Skeletal muscle satellite cell (primary cell): ENCODE measurements around the gene SMIM44.

Source experiments
- H3K27me3 ChIP-seq: 2 replicates; pipeline ENCODE4 v1.7.0; 2013; ENCODE audit warnings: low read length; ENCODE audit not compliant: control insufficient read depth, insufficient read depth
- H3K36me3 ChIP-seq: 2 replicates; pipeline ENCODE4 v1.7.0; 2013; ENCODE audit warnings: mild to moderate bottlenecking, control low read depth, low read length; ENCODE audit not compliant: insufficient read depth
- H3K4me1 ChIP-seq: 2 replicates; pipeline ENCODE4 v1.7.0; 2013; ENCODE audit warnings: low read length; ENCODE audit not compliant: control insufficient read depth, insufficient read depth
- H3K4me2 ChIP-seq: 2 replicates; pipeline ENCODE4 v1.7.0; 2013; ENCODE audit warnings: mild to moderate bottlenecking, low read length
- H3K4me3 ChIP-seq: 2 replicates; pipeline ENCODE4 v1.7.0; 2013; ENCODE audit warnings: low read length
- H3K9ac ChIP-seq: 2 replicates; pipeline ENCODE4 v1.7.0; 2013; ENCODE audit warnings: mild to moderate bottlenecking, low read depth, low read length, moderate library complexity
- H3K9me3 ChIP-seq: replicated peaks from 2 replicates; pipeline ENCODE4 v1.7.0; 2013; ENCODE audit warnings: mild to moderate bottlenecking, control low read depth, low read length

The SMIM44 gene

DNA sequence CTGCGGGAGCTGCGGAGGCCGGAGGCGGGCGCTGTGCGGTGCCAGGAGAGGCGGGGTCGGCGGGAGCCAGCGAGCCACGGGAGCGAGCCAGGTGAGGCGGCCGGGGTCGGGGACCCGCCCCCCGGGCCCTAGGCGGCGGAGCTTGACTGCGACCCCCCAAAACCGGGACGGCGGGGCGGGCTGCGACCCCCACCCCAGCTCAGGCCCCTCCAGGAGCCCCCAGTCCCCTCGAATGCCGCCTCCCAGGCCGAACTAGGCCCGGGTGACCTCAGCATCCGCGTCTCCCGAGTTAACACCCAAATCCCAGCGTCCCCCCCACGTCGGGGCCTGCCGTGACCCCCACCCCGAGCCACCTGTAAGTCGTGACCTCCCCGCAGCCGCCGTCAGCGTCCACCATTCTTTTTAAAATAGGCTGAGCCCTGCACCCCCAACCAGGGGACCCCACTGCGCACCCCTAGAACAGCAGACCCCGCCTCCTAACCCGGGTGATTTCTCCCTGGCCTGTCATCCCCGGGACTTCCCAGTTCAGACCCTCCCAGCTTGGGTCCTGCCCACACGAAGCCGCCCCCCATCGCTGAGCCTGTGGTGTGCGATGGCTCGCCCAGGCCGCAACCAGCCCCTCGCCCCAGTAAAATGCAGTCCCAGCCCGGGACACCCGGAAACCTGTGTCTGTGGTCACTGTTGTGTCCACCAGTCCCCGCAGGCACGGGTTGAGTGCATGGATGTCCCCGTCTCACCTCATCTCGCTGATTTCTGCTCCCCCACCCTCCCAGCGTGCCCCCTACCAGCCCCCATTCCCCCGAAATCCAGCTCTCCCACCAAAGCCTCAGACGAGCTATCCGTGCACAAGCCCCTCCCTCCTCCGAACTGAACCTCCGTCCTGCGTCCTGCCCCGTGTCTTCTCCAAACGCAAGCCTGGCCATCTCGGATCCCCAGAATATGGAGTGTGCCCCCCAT, 23.4 kb upstream of the SMIM44 start:
- H3K4me2 ChIP-seq: peak overlapping the region; percentile 96
- no peaks in the 10 kb centered on the region for H3K27me3 ChIP-seq
- peak overlapping the region; percentile 93 for H3K9ac ChIP-seq
- H3K36me3 ChIP-seq: peaks cover 18% of the 10 kb centered on the region
- H3K4me1 ChIP-seq: peaks cover 30% of the 10 kb centered on the region
- H3K4me3 ChIP-seq: peak overlapping the region; percentile 99
- no peaks in the 10 kb centered on the region for H3K9me3 ChIP-seq

DNA sequence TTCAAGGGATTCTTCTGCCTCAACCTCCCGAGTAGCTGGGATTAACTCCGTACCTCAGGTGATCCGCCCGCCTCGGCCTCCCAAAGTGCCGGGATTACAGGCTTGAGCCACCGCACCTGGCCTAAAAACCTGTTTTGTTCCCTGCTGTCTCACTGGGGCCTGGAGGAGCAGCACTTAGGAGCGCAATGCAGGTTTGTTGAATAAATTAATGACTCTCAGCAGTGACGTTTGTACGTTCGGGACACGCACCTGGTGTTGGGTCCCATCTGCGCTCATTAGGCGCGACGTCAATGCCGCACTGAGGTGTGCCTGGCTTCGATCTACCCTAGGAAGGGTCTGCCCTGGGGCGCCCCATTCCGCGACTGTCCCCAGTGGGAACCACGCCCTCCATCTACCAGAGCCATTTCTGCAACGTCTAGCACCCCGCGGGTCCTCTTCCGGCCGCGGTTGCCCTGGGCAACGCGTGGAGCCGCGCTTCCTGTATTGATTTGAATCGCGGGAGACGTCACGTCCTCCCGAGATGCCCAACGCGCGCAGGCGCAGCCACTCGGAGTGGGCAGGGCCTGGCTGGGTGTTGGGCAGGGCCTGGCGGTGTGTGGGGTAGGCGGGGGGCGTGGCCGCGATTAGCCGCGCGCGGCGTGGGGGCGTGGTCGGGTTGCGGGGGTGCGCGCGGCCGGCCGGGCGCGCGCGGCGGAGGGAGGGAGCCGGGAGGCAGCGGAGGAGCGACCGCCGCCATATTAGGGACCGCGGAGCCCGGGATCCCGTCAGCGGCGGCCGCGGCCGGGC, 22.6 kb upstream of the SMIM44 start, which contains the start of gene FZR1:
Gene FZR1, plus strand, starts transcription at position 714 of the 786 bp plus-strand sequence. CDS start 16,679 bp downstream, outside the sequence.
- peak within 1 kb of the TSS; percentile 100 for H3K4me2 ChIP-seq
- H3K4me1 ChIP-seq: peaks cover 30% of the 10 kb centered on the region
- H3K4me3 ChIP-seq: peak within 1 kb of the TSS; percentile 99
- H3K9ac ChIP-seq: peak within 1 kb of the TSS; percentile 93
- no peaks in the 10 kb centered on the region for H3K27me3 ChIP-seq
- H3K9me3 ChIP-seq: no peaks in the 10 kb centered on the region
- peaks cover 12% of the 10 kb centered on the region for H3K36me3 ChIP-seq

DNA sequence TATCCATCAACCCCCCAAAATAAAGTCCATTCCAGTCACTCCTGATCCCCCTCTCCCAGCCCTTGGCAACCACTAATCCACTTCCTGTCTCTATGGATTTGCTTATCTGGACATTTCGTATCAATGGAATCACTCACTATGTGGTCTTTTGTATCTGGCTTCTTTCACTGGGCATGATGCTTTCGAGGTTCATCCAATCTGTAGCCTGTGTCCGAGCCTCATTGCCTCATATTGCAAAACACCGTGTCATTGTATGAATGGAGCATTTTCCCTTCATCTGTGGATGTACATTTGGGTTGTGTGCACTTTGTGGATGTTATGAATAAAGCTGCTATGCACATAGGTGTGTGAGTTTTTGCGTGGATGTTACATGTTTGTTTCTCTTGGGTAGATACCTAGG, 21.5 kb upstream of the SMIM44 start:
- H3K9ac ChIP-seq: no peak overlapping the region
- no peak overlapping the region for H3K4me2 ChIP-seq
- no peak overlapping the region for H3K4me3 ChIP-seq
- peaks cover 4% of the 10 kb centered on the region for H3K36me3 ChIP-seq
- H3K9me3 ChIP-seq: no peaks in the 10 kb centered on the region
- H3K27me3 ChIP-seq: no peaks in the 10 kb centered on the region
- H3K4me1 ChIP-seq: peaks cover 28% of the 10 kb centered on the region

- H3K4me3 ChIP-seq: no peak overlapping the region
- H3K4me1 ChIP-seq: peaks cover 16% of the 10 kb centered on the region
- H3K36me3 ChIP-seq: no peaks in the 10 kb centered on the region
- H3K27me3 ChIP-seq: no peaks in the 10 kb centered on the region
- H3K9ac ChIP-seq: no peak overlapping the region
- H3K9me3 ChIP-seq: no peaks in the 10 kb centered on the region
- no peak overlapping the region for H3K4me2 ChIP-seq
Observed at GRCh38 chr19:3503036-3503572, 19.9 kb upstream of the SMIM44 start.

DNA sequence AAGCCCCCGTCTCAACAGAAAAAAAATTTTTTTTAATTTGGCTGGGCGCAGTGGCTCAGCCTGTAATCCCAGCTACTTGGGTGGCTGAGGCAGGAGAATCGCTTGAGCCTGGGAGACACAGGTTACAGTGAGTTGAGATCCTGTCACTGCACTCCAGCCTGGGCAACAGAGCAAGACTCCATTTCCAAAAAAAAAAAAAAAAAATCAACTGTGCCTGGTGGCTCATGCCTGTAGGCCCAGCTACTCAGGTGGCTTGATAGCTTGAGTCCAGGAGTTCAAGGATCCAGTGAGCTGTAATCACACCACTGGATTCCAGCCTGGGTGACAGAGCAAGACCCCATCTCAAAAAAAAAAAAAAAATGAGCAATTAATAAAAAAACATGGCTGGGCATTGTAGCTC, 18.5 kb upstream of the SMIM44 start:
- H3K36me3 ChIP-seq: peaks cover 8% of the 10 kb centered on the region
- no peaks in the 10 kb centered on the region for H3K9me3 ChIP-seq

DNA sequence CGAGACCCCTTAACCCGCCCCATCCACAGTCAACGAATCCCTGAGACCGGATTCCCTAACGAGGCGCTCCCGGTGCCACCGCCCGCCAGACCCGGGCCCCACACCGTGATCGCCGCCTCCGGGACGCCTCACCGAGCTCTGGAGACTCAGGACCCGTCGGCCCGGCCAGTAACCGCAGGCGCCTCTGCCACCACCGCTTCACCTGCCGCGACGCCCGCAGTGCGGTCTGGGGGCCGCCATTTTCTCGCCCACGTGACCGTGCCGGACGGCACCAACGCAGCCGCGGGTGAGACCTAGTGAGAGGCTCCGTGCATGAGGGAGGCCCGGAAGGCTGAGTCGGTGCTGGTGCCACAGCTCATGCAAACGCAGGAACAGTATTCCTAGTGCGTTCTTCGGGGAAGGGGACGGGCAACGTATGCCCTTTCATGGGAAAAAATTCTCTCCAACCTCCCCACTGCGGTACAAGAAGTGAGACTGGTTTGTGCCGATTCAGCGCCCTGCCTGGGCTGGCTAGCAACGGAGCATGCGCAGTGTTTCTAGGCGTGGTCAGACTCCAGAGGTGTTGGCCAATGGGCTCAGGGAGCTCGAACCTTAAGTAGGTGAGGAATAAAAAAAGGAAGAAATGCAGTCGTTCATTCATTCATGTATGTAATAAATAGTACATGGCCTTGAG, 17.3 kb upstream of the SMIM44 start, which contains the start of gene DOHH:
Gene DOHH, minus strand, starts transcription at position 246 of the 673 bp plus-strand sequence. CDS start 3,860 bp downstream, outside the sequence.
- Histone ChIP-seq H3K36me3 (peaks cover 20% of the 10 kb centered on the region), H3K4me1 (peaks cover 7% of the 10 kb centered on the region), H3K9ac (peak within 1 kb of the TSS; percentile 94), H3K9me3 (no peaks in the 10 kb centered on the region), H3K4me2 (peak within 1 kb of the TSS; percentile 89), H3K27me3 (no peaks in the 10 kb centered on the region), H3K4me3 (peak within 1 kb of the TSS; percentile 75)

More for the DNA sequence above, 18.5 kb upstream of the SMIM44 start:
- H3K27me3 ChIP-seq: no peaks in the 10 kb centered on the region
- H3K4me1 ChIP-seq: peaks cover 9% of the 10 kb centered on the region
- no peak overlapping the region for H3K9ac ChIP-seq
- H3K4me2 ChIP-seq: no peak overlapping the region
- no peak overlapping the region for H3K4me3 ChIP-seq

GRCh38 chr19:3499738-3500428, 16.6 kb upstream of the SMIM44 start:
- peak overlapping the region; percentile 94 for H3K9ac ChIP-seq
- no peaks in the 10 kb centered on the region for H3K9me3 ChIP-seq
- H3K4me2 ChIP-seq: peak overlapping the region; percentile 89
- H3K27me3 ChIP-seq: no peaks in the 10 kb centered on the region
- H3K36me3 ChIP-seq: peaks cover 24% of the 10 kb centered on the region
- H3K4me1 ChIP-seq: peaks cover 4% of the 10 kb centered on the region
- H3K4me3 ChIP-seq: peak overlapping the region; percentile 75

DNA sequence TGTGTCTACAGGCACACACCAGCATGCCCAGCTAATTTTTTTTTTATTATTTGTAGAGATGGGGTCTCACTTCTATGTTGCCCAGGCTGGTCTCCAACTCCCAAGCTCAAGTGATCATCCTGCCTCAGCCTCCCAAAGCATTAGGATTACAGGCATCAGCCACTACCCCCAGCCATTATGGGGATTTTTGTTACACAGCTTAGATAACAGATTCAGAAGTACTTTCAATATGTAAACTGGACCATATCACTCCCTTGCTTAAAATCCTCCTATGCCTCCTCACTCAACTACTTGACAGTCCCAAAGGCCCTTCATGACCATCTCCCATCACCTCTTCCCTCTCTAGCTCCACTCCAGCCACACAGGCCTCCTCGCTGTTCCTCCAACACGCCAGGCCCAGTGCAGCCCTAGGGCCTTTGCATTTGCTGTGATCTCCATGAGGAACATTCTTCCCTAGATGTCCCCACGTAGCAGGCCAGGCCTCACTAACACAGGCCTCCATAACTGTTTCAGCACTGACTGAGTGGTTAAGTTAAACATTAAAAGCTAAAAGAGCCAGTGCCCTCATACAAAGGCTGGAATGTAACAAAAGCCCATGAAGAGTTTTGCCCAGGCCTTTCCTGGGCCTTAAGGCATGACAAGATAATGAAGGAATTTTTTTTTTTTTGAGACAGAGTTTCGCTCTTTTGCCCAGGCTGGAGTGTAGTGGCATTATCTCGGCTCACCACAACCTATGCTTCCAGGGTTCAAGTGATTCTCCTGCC, 14.7 kb upstream of the SMIM44 start:
- no peaks in the 10 kb centered on the region for H3K27me3 ChIP-seq
- H3K9ac ChIP-seq: no peak overlapping the region
- H3K9me3 ChIP-seq: no peaks in the 10 kb centered on the region
- H3K4me3 ChIP-seq: no peak overlapping the region
- H3K4me2 ChIP-seq: no peak overlapping the region
- H3K4me1 ChIP-seq: peaks cover 4% of the 10 kb centered on the region
- H3K36me3 ChIP-seq: peaks cover 38% of the 10 kb centered on the region

DNA sequence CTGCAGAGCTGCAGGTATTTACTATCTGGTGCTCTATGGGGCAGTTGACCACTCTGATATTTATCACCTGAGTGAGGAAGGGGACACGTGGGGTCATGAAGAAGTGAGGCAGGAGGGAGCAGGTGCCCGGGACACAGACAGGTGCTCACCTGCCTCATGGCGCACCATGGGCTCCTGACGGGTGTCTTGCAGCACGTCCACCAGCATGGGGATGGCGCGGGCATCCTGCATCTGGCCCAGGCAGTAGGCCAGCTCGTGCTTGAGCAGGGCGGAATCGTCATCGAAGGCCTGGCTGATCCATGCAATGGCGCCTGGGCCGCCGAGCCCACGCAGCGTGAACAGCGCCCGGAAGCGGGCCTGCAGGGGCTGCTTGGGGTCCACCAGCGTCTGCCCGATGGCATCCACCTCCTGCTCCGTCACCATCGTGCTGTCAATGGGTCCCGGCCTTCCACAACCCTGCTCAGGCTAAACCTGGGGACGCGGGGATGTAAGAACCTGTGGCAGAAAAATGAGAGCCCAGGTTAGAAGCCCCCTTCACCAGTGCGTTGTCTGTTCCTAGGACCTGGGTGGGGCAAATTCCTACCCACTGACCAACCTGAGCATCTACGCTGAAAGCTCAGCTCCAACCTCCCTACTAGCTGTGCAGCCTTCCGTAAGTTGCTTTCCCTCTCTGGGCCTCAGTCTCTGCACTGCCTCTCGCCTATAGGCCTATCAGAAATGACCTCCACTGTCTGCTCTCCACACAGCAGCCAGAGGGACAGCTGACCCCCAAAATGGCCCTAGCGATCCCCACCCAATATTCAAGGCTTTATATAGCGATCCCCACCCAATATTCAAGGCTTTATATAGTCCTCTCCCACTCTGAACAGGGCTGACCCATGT, 13.4 kb upstream of the SMIM44 start:
- H3K36me3 ChIP-seq: peaks cover 45% of the 10 kb centered on the region

More for the DNA sequence above, 13.4 kb upstream of the SMIM44 start:
- Histone ChIP-seq H3K9ac (no peak overlapping the region), H3K27me3 (no peaks in the 10 kb centered on the region), H3K4me2 (no peak overlapping the region), H3K4me1 (peaks cover 4% of the 10 kb centered on the region), H3K9me3 (no peaks in the 10 kb centered on the region), H3K4me3 (no peak overlapping the region)
